Heart left ventricle (tissue), 16 donors: ENCODE measurements around the gene DSCAML1. TPM values are rescaled to one million over a fixed set of nuclear protein-coding genes. Genes with fewer than 3 reads are reported as not detected.
A peak's percentile ranks its signal among the peaks of the same experiment; 100 is the strongest.

Experiments used
- ATAC-seq, 4 donors: fragments of 200-7000 bp; cut with Tn5 transposase; one replicate each; pipeline ENCODE4 v1.9.1; 2020 to 2022; ENCODE audit warnings: moderate library complexity in 4 of 4, mild to moderate bottlenecking in 3 of 4, moderate number of reproducible peaks in 1 of 4
- DNase-seq, 5 donors: peaks; one replicate each; pipeline ENCODE4 v3.0.0-alpha.2; 2020
- H3K27ac ChIP-seq, 12 donors: fragments of 200-600 bp; sonication (generic) in 4 of 12; one replicate each; pipeline versions ENCODE4 v1.5.0 to v1.8.0; 2016 to 2022; ENCODE audit warnings: mild to moderate bottlenecking in 2 of 12
- H3K27me3 ChIP-seq, 9 donors: fragments of 200-600 bp; sonication (generic) in 2 of 9; one replicate each; pipeline versions ENCODE4 v1.5.1 to v1.8.0; 2016 to 2022; ENCODE audit warnings: mild to moderate bottlenecking in 3 of 9
- H3K36me3 ChIP-seq, 9 donors: fragments of 200-600 bp; sonication (generic) in 2 of 9; one replicate each; pipeline versions ENCODE4 v1.5.0 to v1.8.0; 2018 to 2022; ENCODE audit warnings: mild to moderate bottlenecking in 2 of 9
- H3K4me1 ChIP-seq, 12 donors: fragments of 200-600 bp; sonication (generic) in 4 of 12; one replicate each; pipeline versions ENCODE4 v1.5.0 to v1.8.0; 2016 to 2022; ENCODE audit warnings: mild to moderate bottlenecking in 3 of 12
- H3K4me3 ChIP-seq, 12 donors: fragments of 200-600 bp; sonication (generic) in 4 of 12; one replicate each; pipeline versions ENCODE4 v1.5.0 to v1.8.0; 2017 to 2022; ENCODE audit warnings: mild to moderate bottlenecking in 9 of 12, moderate library complexity in 4 of 12
- H3K9me3 ChIP-seq, 12 donors: fragments of 200-600 bp; sonication (generic) in 4 of 12; one replicate each; pipeline versions ENCODE4 v1.5.0 to v1.8.0; 2016 to 2022; ENCODE audit warnings: mild to moderate bottlenecking in 1 of 12
- POLR2A ChIP-seq, 2 donors: fragments of 450-650 bp; IDR thresholded peaks; one replicate each; pipeline ENCODE4 v1.6.1; 2017; ENCODE audit warnings: antibody characterized with exemption in 2 of 2, mild to moderate bottlenecking in 2 of 2, moderate library complexity in 2 of 2
- WGBS, 4 donors: extraction: QIAGEN DNeasy Blood & Tissue Kit in 2 of 4; methylation state at CpG; one replicate each; pipeline versions ENCODE4 v1.1.5 to v1.1.7; 2013 to 2018; 5-methylcytosine and 5-hydroxymethylcytosine counted together
- intact Hi-C, 10 donors: fragments of 100-400 bp; cut with DNase I; formaldehyde crosslinking; loops; one replicate each; pipeline versions ENCODE4 v1.11.1 to v1.14.2; 2022
- polyA plus RNA-seq, 2 donors: library from polyadenylated mRNA; stranded (reverse); fragments of 200-250 nt; gene quantifications; one replicate each; pipeline ENCODE4 v1.2.3, GENCODE V29; 2013
- total RNA-seq, 9 donors: library from RNA; depleted of rRNA in 2 of 9; stranded (reverse); fragments of >200 nt in 2 of 9; fragmentation: NEBNext Ultra II Directional in 3 of 9; extraction: Animal tissue kit (Norgen Biotek cat#: 25700) in 3 of 9; gene quantifications; one replicate each; pipeline versions ENCODE4 v1.1.0 to v1.2.4, GENCODE V29; 2016 to 2023
- TF ChIP-seq, protein P1 (sequence below), 12 donors: fragments of 200-600 bp; sonication (generic) in 4 of 12; IDR thresholded peaks; one replicate each; pipeline versions ENCODE4 v1.5.0 to v1.8.0; 2018 to 2022; ENCODE audit warnings: antibody characterized with exemption in 12 of 12, mild to moderate bottlenecking in 5 of 12
- donor health status: ischemic (EF 13 %, LVEDD 7.1; RV severe dilation, severe dysfunction).
- donor health status: healthy with polysubstance abuse.
- donor health status: DM: no; HTN: yes; CAD: no.
- donor health status: DM: no; HTN: no; CAD: no.
- donor health status: ischemic (EF 25% LVEDD 6.9; RV normal size, moderate dysfunction).
- donor health status: ischemic (EF 25% LVEDD 5.7; RV mildly dilated, moderate dysfunction).
- donor health status: healthy.
- donor health status: DM: yes; HTN: yes; CAD: no.
- donor health status: ischemic (EF 35%, LVEDD 5.7; RV mildly dilated, moderate dysfunction).
- donor health status: nonischemic (EF 11% LVEDD 7.7; RV severe dilation, severe dysfunction).
- donor health status: DM: yes; HTN: yes; CAD: no.
- donor health status: PGD.
- donor health status: ischemic (EF 29% LVEDD 5.4; RV normal size, mild dysfunction).
- donor health status: nonischemic (EF 23%, LVEDD 6.1; RV moderate dilation, normal function).

DSCAML1 gene
- total and polyA plus RNA-seq, 11 donors = 0.05 to 1.7 (median 0.76) TPM

DNA sequence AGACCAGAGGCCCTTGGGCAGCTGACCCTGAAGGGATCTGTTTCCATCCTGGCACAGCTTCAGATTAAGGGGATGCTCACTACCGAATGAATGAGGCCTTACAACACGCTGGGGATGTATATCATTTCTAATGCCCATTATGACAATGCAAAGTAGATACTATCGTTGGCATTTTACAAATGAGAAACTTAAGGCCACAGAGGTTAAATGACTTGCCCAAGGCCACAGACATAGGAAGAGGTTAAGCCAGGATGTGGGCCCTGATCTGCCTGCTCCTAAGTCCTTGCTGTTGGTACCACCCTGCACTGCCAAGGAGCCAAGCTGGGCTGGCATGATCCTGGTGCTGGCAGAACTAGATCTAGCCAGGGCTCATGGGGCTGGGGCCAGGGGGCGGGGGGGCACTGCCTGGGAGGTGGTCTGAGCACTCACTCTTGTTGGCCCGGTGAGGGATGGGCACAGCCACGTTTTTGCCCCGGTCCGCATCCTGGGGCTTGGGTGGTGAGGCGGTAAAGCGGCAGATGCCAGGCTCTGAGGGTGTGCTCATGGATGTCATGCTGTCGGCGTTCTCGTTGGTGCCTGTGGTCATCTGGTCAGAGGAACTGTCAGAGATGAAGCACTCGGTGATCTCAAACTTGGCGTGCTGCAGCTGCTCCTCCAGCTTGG is 366.6 kb downstream of the DSCAML1 start:
- peaks cover 0 to 33% (median 0%) of the 10 kb centered on the region in 9 donors for H3K36me3 ChIP-seq
- WGBS, 4 donors = 85 to 94% (median 89%) methylated on average over 5 to 15 of the region's 15 CpGs
- H3K4me3 ChIP-seq = no peak overlapping the region
- intact Hi-C loops = loop anchor here in 2 of 10 donors (5.0 to 10.0 kb wide), 3 partner anchors 387 to 624 kb away; no protein-coding TSS in a partner anchor
- DNase-seq (no peak), ATAC-seq (no peak)
- H3K9me3 ChIP-seq = no peaks in the 10 kb centered on the region
- peaks cover 0 to 8% (median 1%) of the 10 kb centered on the region in 12 donors for H3K4me1 ChIP-seq
- no peaks in the 10 kb centered on the region for H3K27me3 ChIP-seq
- H3K27ac ChIP-seq = no peak overlapping the region
- TF ChIP-seq POLR2A (IDR thresholded peaks at IDR 0.05) = no peak

DNA sequence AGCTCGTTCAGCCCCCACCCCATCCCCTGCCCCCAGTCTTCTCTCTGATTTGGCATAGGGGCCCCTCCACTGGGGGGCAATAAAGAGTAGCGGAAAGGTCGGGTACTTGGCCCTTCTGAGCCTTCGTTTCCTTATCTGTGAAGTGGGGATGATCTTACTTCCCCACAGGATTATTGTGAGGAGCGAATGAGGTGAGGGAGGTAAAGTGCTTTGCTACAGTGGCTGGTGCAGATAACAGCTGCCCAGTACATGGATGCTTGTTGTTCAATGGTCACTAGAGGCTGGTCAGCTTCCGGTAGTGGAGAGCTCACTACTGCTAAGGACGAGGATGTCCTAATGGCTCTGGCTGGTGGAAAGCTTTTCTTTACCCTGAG is 368.2 kb downstream of the DSCAML1 start:
- DNase-seq (no peak), ATAC-seq (no peak)
- intact Hi-C loops = loop anchor here in 9 of 10 donors (5.0 to 10.0 kb wide), 6 partner anchors 378 to 626 kb away; no protein-coding TSS in a partner anchor
- Histone ChIP-seq H3K36me3 (peaks cover 0 to 28% (median 0%) of the 10 kb centered on the region in 9 donors), H3K4me1 (peaks cover 0 to 8% (median 1%) of the 10 kb centered on the region in 12 donors), H3K4me3 (no peak overlapping the region), H3K9me3 (no peaks in the 10 kb centered on the region), H3K27me3 (no peaks in the 10 kb centered on the region), H3K27ac (no peak overlapping the region)
- WGBS, 4 donors = 78 to 98% (median 89%) methylated on average over 7 of the region's 7 CpGs
- TF ChIP-seq, protein P1, sequence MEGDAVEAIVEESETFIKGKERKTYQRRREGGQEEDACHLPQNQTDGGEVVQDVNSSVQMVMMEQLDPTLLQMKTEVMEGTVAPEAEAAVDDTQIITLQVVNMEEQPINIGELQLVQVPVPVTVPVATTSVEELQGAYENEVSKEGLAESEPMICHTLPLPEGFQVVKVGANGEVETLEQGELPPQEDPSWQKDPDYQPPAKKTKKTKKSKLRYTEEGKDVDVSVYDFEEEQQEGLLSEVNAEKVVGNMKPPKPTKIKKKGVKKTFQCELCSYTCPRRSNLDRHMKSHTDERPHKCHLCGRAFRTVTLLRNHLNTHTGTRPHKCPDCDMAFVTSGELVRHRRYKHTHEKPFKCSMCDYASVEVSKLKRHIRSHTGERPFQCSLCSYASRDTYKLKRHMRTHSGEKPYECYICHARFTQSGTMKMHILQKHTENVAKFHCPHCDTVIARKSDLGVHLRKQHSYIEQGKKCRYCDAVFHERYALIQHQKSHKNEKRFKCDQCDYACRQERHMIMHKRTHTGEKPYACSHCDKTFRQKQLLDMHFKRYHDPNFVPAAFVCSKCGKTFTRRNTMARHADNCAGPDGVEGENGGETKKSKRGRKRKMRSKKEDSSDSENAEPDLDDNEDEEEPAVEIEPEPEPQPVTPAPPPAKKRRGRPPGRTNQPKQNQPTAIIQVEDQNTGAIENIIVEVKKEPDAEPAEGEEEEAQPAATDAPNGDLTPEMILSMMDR (IDR thresholded peaks at IDR 0.05) = no peak

DNA sequence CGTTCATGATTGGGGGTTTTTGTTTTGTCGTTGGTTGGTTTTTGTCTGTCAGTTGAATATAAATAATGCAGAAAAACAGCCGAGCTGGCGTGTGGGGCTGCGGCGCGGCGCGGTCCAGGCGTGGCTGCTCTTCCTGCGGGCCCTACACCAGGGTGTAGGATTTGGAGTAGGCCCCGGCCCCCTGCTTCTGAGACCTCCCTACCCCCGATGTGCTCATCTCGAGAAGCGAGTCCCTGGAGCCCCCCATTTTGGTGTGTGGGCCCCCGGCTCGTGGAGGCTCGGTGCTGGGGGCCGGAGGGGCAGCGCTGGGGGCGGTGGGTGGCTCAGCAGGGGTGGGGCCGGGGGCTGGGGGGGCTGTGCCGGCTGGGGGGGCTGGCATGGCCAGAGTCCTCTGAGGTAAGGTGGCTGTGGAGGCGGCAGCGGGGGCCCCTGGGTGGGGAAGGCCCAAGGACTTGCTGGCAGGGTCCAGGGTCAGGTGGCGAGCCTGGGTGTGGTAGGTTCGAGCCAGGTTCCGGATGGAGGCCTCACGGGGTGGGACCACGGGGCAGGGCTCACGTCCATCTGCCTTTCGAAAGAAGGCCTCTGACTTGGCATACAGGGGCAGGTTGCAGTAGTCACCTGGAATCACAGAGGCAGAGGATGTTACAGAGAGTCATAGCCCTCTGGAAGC is 368.7 kb downstream of the DSCAML1 start:
- peaks cover 0 to 8% (median 1%) of the 10 kb centered on the region in 12 donors for H3K4me1 ChIP-seq
- H3K4me3 ChIP-seq = no peak overlapping the region
- no peaks in the 10 kb centered on the region for H3K9me3 ChIP-seq
- no peak for TF ChIP-seq POLR2A (IDR thresholded peaks at IDR 0.05)
- TF ChIP-seq, protein P1 (IDR thresholded peaks at IDR 0.05) = no peak
- peaks cover 0 to 24% (median 0%) of the 10 kb centered on the region in 9 donors for H3K36me3 ChIP-seq
- H3K27me3 ChIP-seq = no peaks in the 10 kb centered on the region
- ATAC-seq (peak in 1 of 4 donors; percentile 16), DNase-seq (no peak)
- WGBS, 4 donors = 88 to 94% (median 91%) methylated on average over 23 to 32 of the region's 32 CpGs
- H3K27ac ChIP-seq = no peak overlapping the region
- intact Hi-C loops = loop anchor here in 9 of 10 donors (5.0 to 10.0 kb wide), 6 partner anchors 379 to 626 kb away; no protein-coding TSS in a partner anchor

DNA sequence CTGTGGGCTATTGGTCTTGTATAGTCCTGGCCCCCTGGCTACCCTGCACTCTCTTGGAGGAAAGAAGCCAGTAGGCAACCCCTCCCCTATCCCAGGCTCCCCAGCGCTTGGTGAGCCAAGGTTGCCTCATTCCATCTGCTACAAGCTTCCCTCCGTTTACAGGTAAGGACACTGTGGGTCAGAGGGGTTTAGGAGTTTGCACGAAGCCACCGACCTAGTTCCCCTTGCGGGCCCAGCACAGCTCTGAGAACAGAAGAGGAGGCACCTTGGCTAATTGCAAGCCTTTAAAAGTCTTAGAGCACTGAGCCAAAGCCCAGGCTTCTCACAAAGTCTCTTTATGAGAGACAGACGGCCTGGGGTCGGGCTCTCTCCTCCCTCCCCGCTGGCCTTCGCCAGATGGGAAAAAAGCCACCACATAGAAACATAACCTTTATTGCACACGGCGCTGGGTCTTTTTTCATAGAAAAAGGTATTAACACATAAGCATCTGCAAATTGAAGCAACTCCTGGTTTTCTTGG is 369.6 kb downstream of the DSCAML1 start:
- no peaks in the 10 kb centered on the region for H3K9me3 ChIP-seq
- no peak for DNase-seq
- peaks cover 0 to 15% (median 0%) of the 10 kb centered on the region in 9 donors for H3K36me3 ChIP-seq
- no peak overlapping the region for H3K4me3 ChIP-seq
- no peaks in the 10 kb centered on the region for H3K27me3 ChIP-seq
- intact Hi-C loops = loop anchor here in 9 of 10 donors (2.0 to 10.0 kb wide), 7 partner anchors 380 to 627 kb away; no protein-coding TSS in a partner anchor
- H3K27ac ChIP-seq = no peak overlapping the region
- TF ChIP-seq, protein P1 (IDR thresholded peaks at IDR 0.05) = no peak
- TF ChIP-seq POLR2A (IDR thresholded peaks at IDR 0.05) = no peak
- ATAC-seq = no peak
- peaks cover 0 to 8% (median 1%) of the 10 kb centered on the region in 12 donors for H3K4me1 ChIP-seq
- WGBS, 4 donors = 83 to 92% (median 89%) methylated on average over 11 of the region's 11 CpGs
